Activated CD4-positive, alpha-beta T cell treated with anti-CD3 and anti-CD28 coated beads for 48 hours (primary cell): ENCODE results near the gene TAS2R5.
A peak's percentile ranks its signal among the peaks of the same experiment; 100 is the strongest.
"Not testable (repeated sequence)": the region's sequence is repeated elsewhere in the genome, so short reads cannot be mapped to it uniquely, and the experiment has no call there.

Source experiments
- DNase-seq: peaks from one replicate; pipeline ENCODE4 v3.0.0-alpha.2; 2020

The TAS2R5 gene

DNA sequence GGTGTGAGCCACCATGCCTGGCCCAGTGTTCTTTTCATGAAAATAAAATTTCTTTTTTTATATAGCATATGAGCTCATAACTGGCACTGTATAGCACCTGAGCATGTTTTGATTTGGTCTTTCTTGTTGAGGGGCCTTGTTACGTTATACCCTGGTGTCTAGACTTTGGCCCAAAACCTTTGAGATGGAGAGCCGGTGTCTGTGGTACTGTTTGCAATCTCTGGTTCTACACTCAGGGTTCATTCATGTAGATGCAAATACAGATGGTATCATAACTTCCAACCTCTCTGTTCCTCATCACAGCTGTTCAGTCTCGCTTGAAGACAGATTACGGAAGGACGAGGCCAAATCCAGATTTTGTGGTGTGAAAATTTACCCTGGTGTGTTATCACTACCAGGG, at the start of gene TAS2R5:
Gene TAS2R5, plus strand, starts transcription at position 301 of the 400 bp plus-strand sequence. CDS start 145 bp downstream, outside the sequence.
- no peak for DNase-seq

- no peak for DNase-seq
Measured at GRCh38 chr7:141742229-141742628, 47.8 kb upstream of the TAS2R5 start.

- DNase-seq, result no peak
Measured at GRCh38 chr7:141744131-141744530, 45.9 kb upstream of the TAS2R5 start.

- DNase-seq, result no peak
Measured at GRCh38 chr7:141748396-141748795, 41.6 kb upstream of the TAS2R5 start.

GRCh38 chr7:141751904-141752303, 38.1 kb upstream of the TAS2R5 start:
- peak; percentile 20 for DNase-seq

DNA sequence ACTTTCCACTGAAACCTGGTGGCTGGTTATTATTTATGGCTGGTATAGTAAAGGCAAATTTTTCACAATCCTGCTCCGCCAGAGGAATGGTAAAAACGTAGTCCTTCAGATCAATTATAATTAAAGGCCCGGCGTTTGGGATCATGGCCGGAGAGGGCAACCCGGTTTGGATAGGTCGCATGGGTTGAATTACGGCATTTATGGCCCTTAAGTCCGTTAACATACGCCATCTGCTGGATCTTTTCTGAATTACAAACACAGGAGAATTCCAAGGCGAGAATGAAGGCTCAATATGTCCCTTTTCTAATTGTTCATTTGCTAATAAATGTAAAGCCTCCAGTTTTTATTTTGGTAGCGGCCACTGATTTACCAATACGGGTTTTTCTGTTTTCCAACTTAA, 37.4 kb upstream of the TAS2R5 start:
- no peak for DNase-seq

DNA sequence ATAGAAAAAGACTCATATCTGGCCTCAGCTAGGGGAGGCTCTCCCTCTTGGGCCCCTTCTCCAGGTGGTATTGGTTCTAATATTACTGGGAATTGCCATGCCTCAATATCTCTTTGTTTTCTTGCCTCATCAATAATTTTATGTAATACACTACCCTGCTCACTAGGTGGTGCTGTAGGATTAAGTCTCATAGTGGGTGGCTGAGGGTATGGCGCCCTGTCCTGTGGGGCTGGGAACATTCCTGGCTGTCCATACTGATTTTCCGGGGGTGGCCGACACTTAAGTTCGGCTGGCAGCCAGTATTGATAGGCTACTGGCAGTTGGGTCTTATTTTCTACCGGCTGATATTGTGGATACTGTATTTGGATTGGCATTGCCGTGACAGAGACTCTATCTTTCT, 35.1 kb upstream of the TAS2R5 start:
- peak; percentile 11 for DNase-seq

DNA sequence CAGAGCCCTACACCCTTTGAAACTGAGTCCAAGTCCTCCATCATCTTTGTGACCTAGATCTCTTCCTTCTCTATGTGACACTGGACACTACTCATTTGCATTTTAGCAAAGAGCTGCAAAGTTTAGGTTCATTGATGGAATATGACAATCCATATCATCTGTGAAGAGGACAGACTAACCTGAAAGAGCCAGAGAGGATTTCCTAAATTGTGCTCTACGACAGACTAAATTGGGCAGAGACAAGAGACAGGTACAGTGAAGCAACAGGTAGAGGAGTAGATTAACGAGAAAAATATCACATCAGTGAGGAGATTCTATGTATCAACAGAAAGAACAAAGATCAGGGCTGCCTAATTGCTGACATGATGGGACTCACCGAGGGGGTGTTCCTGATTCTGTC, 26.2 kb upstream of the TAS2R5 start, which contains the start of gene TAS2R3:
Gene TAS2R3, plus strand, starts transcription at position 301 of the 400 bp plus-strand sequence. Its CDS starts 62 bp downstream, at position 363.
- no peak for DNase-seq

GRCh38 chr7:141770083-141770583, 19.9 kb upstream of the TAS2R5 start:
- not testable (repeated sequence) for DNase-seq

- DNase-seq, result no peak
Measured at GRCh38 chr7:141776374-141776773, 13.6 kb upstream of the TAS2R5 start, which contains the start of gene TAS2R4. TAS2R4 (plus strand) TSS chr7:141776674; CDS start chr7:141778489, 1,815 bp downstream.

GRCh38 chr7:141785706-141786552, 4.1 kb upstream of the TAS2R5 start:
- peak; percentile 10 for DNase-seq

- no peak for DNase-seq
Measured at GRCh38 chr7:141788296-141788695, 1.7 kb upstream of the TAS2R5 start.

- no peak for DNase-seq
Measured at GRCh38 chr7:141792526-141792925, 2.5 kb downstream of the TAS2R5 start.

GRCh38 chr7:141820067-141820466, 30.1 kb downstream of the TAS2R5 start:
- no peak for DNase-seq

DNA sequence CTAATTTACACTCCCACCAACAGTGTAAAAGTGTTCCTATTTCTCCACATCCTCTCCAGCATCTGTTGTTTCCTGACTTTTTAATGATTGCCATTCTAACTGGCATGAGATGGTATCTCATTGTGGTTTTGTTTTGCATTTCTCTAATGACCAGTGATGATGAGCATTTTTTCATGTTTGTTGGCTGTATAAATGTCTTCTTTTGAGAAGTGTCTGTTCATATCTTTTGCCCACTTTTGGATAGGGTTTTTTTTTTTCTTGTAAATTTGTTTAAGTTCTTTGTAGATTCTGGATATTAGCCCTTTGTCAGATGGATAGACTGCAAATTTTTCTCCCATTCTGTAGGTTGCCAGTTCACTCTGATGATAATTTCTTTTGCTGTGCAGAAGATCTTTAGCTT, 32.4 kb downstream of the TAS2R5 start:
- not testable (repeated sequence) for DNase-seq

GRCh38 chr7:141837683-141838082, 47.7 kb downstream of the TAS2R5 start:
- no peak for DNase-seq

- no peak for DNase-seq
Measured at GRCh38 chr7:141838581-141838980, 48.6 kb downstream of the TAS2R5 start.

- DNase-seq, result no peak
Measured at GRCh38 chr7:141839256-141839655, 49.2 kb downstream of the TAS2R5 start.

- DNase-seq, result no peak
Measured at GRCh38 chr7:141840708-141841107, 50.7 kb downstream of the TAS2R5 start.
